ENCODE measurements around the gene MT1A.

DNA sequence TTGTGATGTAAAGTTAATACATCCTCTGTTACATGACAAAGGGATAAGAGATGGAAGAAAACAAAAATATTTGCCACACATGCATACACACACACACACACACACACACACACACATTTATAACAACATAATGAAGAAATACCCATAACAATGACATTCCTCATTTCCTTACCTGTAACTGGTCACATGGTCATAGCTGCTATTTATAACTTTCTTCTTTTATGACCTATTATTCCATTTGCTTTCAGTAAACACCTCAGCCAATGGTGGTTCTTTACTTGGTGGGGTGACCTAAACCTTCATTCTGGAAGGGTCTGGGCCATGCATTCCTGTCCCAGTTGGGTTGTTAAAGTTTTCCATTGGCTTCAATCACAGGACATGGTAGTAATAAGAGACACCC, 24.8 kb upstream of the MT1A start:
- TF ChIP-seq, protein P1, sequence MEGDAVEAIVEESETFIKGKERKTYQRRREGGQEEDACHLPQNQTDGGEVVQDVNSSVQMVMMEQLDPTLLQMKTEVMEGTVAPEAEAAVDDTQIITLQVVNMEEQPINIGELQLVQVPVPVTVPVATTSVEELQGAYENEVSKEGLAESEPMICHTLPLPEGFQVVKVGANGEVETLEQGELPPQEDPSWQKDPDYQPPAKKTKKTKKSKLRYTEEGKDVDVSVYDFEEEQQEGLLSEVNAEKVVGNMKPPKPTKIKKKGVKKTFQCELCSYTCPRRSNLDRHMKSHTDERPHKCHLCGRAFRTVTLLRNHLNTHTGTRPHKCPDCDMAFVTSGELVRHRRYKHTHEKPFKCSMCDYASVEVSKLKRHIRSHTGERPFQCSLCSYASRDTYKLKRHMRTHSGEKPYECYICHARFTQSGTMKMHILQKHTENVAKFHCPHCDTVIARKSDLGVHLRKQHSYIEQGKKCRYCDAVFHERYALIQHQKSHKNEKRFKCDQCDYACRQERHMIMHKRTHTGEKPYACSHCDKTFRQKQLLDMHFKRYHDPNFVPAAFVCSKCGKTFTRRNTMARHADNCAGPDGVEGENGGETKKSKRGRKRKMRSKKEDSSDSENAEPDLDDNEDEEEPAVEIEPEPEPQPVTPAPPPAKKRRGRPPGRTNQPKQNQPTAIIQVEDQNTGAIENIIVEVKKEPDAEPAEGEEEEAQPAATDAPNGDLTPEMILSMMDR (conservative IDR thresholded peaks at IDR 0.05): no peak
- no peak for TF ChIP-seq EZH2 (IDR thresholded peaks at IDR 0.05; ENCODE audit: low read depth)

Measured in PC-9 (cell line).